GM18520 (cell line): Measurements from ENCODE around the gene TTI1.

ENCODE experiments used
- ATAC-seq: cut with Tn5 transposase; IDR thresholded peaks from one replicate; pipeline ENCODE4 v1.9.1; 2021; ENCODE audit not compliant: unreplicated experiment

Gene TTI1

GRCh38 chr20:38055294-38055693 is 22.0 kb upstream of the TTI1 start:
- ATAC-seq, result no peak

GRCh38 chr20:38054647-38055046 is 21.4 kb upstream of the TTI1 start:
- ATAC-seq, result no peak

GRCh38 chr20:38052870-38053269 is 19.6 kb upstream of the TTI1 start:
- ATAC-seq, result no peak

GRCh38 chr20:38050686-38051085 is 17.4 kb upstream of the TTI1 start:
- ATAC-seq, result no peak

GRCh38 chr20:38049800-38050199 is 16.5 kb upstream of the TTI1 start:
- ATAC-seq, result no peak

GRCh38 chr20:38046572-38046971 is 13.3 kb upstream of the TTI1 start:
- ATAC-seq, result no peak

- no peak for ATAC-seq
Observed at GRCh38 chr20:38044685-38045084, 11.4 kb upstream of the TTI1 start.

- no peak for ATAC-seq
Observed at GRCh38 chr20:38043512-38044300, 10.4 kb upstream of the TTI1 start.

GRCh38 chr20:38040276-38040675 is 7.0 kb upstream of the TTI1 start:
- ATAC-seq, result no peak

- no peak for ATAC-seq
Observed at GRCh38 chr20:38036366-38036765, 3.1 kb upstream of the TTI1 start.

- ATAC-seq, result no peak
Observed at GRCh38 chr20:38034961-38035360, 1.7 kb upstream of the TTI1 start.

GRCh38 chr20:38034108-38034649 is 923 bp upstream of the TTI1 start:
- no peak for ATAC-seq

GRCh38 chr20:38032585-38033329 is 499 bp downstream of the TTI1 start:
- ATAC-seq, result peak; percentile 25

- ATAC-seq, result no peak
Observed at GRCh38 chr20:38031957-38032356, 1.3 kb downstream of the TTI1 start.

- ATAC-seq, result no peak
Observed at GRCh38 chr20:38029453-38029852, 3.8 kb downstream of the TTI1 start.

GRCh38 chr20:38024496-38024895 is 8.8 kb downstream of the TTI1 start:
- no peak for ATAC-seq

GRCh38 chr20:38023181-38024001 is 9.9 kb downstream of the TTI1 start:
- no peak for ATAC-seq

GRCh38 chr20:38021087-38021772 is 12.0 kb downstream of the TTI1 start:
- ATAC-seq, result no peak

- ATAC-seq, result no peak
Observed at GRCh38 chr20:38018385-38018784, 14.9 kb downstream of the TTI1 start.

- ATAC-seq, result no peak
Observed at GRCh38 chr20:38017959-38018358, 15.3 kb downstream of the TTI1 start.

GRCh38 chr20:38013887-38014286 is 19.4 kb downstream of the TTI1 start:
- no peak for ATAC-seq
